ENCODE measurements around the gene ATAT1. TPM values are rescaled to one million over a fixed set of nuclear protein-coding genes. Genes with fewer than 3 reads are reported as not detected.
A peak's percentile ranks its signal among the peaks of the same experiment; 100 is the strongest.
"Not testable (repeated sequence)": the region's sequence is repeated elsewhere in the genome, so short reads cannot be mapped to it uniquely, and the experiment has no call there.

Gene ATAT1
- total RNA-seq, 1 experiment from 2014 or later: 0.16 TPM

DNA sequence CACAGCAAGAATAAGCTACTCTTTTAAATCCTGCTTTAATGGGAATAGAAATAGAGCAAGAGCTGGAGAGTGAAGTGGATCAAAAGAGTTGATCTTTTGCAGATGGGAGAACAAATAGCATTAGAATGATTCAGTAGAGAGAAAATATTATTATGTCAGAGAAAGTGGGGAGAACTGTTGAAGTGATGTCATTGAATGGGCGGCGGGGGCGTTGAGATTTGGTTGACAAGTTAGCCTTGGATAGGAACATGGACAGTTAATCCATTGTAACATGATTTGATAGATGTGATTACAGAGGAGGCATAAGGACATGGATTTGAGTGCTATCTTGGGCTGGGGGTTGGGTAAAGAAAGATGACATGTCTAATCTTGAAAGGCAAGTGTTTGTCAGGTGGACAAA lies 9.2 kb downstream of the ATAT1 start:
- no peaks in the 10 kb centered on the region for H3K27me3 ChIP-seq
- H3K36me3 ChIP-seq: no peaks in the 10 kb centered on the region
- no peaks in the 10 kb centered on the region for H3K9me3 ChIP-seq
- H3K4me3 ChIP-seq: no peak overlapping the region
- no peak for DNase-seq

DNA sequence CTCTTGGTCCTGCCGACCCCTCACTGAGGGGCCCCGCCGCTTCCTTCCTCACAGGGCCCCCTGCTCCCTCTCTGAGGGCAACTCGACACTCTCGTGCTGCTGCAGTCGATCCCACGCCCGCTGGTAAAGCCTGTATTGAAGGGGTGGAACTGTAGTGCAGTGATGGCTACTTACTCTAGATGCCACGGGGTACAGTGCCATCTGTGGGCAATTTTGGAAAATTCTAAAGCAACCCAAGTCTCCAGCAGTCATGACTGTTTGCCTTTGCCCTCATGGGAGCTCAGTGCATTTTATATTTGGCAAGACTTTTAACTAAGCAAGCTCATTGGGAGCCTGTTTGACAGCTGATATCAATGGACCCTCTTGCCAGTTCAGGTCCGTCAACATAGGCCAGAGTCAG lies 13.8 kb downstream of the ATAT1 start:
- Histone ChIP-seq H3K9me3 (no peaks in the 10 kb centered on the region), H3K36me3 (no peaks in the 10 kb centered on the region), H3K27me3 (no peaks in the 10 kb centered on the region), H3K4me3 (no peak overlapping the region)
- DNase-seq: no peak

DNA sequence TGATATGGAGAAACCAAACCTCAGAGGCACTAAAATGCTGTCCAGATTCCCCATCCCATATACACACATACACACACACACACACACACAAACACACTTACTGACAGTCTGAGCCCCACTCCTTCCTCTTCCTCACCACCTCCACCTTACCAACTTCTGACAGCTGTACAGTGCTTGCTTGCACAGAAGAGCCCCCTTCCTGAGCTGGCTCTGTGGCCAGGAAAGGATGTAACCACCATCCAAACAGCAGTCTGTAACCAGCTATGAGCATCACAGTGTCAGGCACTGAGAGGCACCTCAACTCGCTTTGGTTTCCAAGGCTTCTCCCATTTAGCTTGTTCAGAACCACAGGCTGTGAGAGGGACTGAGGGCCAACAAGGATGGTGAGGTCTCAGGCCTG lies 14.4 kb downstream of the ATAT1 start:
- H3K36me3 ChIP-seq: no peaks in the 10 kb centered on the region; the same call in 1 of the 2 replicates
- no peak overlapping the region for H3K4me3 ChIP-seq
- H3K27me3 ChIP-seq: no peaks in the 10 kb centered on the region
- H3K9me3 ChIP-seq: no peaks in the 10 kb centered on the region
- no peak for DNase-seq

DNA sequence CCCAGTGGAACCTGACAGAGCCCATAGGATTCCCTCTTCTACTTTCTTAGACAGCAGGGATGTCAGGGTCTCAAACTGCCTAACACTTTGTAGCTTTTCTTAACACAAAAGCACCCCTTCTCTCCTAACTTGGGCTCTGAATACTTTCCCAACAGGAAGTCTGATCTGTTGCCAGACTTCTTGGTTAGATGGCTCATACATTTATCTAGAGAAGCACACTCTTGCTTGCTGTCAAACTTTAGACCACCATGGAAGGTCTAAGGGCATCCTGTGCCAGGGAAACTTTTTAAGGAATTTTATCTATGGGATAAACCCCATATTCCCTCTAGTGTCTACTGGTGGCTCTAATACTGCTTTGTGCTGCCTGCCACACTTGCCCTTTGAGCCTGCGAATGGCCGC lies 17.0 kb downstream of the ATAT1 start:
- H3K4me3 ChIP-seq: no peak overlapping the region
- no peaks in the 10 kb centered on the region for H3K27me3 ChIP-seq
- DNase-seq: no peak

DNA sequence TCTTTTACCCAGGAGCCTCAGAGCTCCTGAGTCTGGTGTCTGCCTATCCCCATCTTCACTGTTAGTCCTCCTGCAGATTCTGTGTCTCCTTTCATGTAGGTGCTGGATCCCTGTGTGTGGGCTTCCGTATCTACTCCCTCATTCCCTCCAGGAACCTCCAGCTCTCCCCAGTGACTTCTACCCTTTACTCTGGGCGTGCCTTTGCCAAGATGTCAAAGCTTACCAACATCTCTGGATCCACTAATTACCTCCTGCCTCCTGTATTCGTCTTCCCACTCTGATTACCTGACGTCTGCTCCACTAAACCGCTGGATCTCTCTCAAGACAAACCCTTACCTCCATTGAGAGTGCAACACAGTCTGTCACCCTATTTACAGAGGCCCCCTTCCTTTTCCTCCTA lies 18.1 kb downstream of the ATAT1 start:
- no peaks in the 10 kb centered on the region for H3K27me3 ChIP-seq

More for the DNA sequence above, 17.0 kb downstream of the ATAT1 start:
- H3K9me3 ChIP-seq: no peaks in the 10 kb centered on the region
- H3K36me3 ChIP-seq: no peaks in the 10 kb centered on the region; the same call in 1 of the 2 replicates

DNA sequence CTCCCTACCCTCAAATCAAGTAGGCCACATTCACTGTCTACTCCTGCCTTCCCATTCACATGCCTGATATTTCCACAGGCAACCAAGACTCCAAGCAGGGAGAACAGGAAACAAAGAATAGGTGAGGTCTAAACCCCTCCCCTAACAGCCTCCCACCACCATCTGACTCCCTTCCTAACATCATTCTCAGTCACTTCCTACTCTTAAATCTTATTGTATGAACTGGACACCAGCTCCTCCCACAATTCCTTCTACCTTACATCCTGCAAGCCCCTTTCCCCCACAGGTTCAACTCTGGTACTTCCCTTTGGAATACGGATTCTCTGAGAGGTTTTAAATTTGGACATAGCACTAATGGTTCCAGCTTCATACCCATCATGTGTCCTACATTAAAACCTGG lies 19.3 kb downstream of the ATAT1 start:
- H3K36me3 ChIP-seq: peaks cover 5% of the 10 kb centered on the region
- H3K9me3 ChIP-seq: no peaks in the 10 kb centered on the region
- H3K4me3 ChIP-seq: no peak overlapping the region
- DNase-seq: no peak
- H3K27me3 ChIP-seq: no peaks in the 10 kb centered on the region

More for the DNA sequence above, 18.1 kb downstream of the ATAT1 start:
- Histone ChIP-seq H3K36me3 (peaks cover under 1% of the 10 kb centered on the region; the same call in 1 of the 2 replicates), H3K9me3 (no peaks in the 10 kb centered on the region), H3K4me3 (no peak overlapping the region)
- no peak for DNase-seq

DNA sequence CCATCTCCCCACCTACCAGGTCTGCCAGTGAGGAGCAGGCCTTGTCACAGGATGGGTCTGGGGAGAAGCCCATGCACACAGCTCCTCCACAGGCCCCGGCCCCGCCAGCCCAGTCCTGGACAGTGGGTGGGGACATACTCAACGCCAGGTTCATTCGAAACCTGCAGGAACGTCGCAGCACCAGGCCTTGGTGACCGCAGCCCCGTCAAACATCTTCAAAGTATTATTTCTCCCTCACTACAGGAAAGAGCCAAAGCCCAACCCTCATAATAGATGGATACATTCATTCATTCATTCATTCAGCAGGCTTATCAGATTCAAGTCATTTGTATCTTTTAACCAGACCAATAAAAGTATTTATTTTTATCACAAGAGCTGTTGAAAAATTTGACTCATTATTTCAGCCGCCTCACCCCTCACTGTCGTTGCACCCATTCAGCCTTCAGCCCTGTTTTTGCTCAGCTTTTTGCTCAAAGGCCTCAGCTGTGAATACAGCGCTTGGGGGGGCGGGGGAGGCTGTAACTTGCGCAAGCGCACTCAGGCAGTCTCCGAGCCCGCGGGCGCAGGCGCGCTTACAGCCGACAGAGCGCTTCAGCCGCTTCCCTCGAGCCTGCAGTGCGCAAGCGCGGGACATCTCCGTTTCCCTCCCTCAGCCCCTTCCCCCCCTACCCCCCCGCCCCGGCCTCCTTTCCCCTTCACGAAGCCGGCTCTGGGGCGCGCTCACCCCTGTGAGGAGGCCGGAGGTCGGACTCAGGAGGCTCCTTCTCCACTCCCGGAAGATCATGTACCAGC lies 20.0 kb downstream of the ATAT1 start, which contains the start of gene C6orf136:
C6orf136 (plus strand) TSS at position 684 of the 792 bp plus-strand sequence; CDS start at position 783, 99 bp downstream.
- DNase-seq: peak; percentile 84
- H3K27me3 ChIP-seq: no peaks in the 10 kb centered on the region
- no peaks in the 10 kb centered on the region for H3K9me3 ChIP-seq
- H3K4me3 ChIP-seq: peak within 1 kb of the TSS; percentile 82
- peaks cover 7% of the 10 kb centered on the region for H3K36me3 ChIP-seq

DNA sequence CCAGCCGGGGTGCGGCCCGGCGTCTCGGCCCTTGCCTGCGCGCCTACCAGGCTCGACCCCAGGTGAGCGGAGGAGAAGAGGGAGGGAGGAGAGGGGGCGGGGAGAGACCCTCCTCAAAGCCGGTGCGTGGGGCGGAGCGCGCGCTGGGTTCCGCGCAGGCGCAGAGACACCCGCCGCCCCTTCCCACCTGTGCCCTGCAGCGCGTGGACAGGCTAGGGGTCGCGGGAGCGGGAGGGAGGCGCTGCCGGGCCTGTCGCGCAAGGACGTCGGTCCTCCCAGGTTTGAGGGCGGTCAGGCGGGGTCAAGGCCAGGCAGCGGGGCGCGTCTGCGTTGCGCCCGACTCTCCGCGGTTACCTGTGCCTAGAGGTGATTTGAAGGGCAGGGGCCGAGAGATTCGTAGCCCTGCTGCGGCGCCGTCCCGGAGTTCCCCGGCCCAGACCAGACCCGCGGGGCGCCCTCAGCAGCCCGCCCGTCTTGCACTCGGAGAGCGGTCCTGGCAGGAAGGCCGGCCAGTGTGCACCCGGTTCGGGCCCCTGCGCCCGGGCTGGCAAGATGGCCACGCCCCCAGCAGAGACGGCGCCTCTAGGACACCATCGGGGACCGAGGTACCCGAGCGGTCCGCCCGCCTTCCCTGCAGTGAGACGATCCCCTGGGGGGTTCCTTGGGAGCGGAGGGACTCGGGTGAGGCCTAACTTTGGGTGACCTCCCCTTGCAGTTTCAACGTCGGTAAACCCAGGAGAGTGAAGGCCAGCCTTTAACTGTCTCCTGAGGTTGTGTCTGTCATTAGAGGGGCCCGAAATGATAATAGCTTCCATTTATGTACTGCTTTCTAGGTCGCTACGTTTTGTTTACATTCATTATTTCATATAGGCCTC lies 20.8 kb downstream of the ATAT1 start:
- Histone ChIP-seq H3K27me3 (no peaks in the 10 kb centered on the region), H3K36me3 (peaks cover 11% of the 10 kb centered on the region), H3K9me3 (no peaks in the 10 kb centered on the region), H3K4me3 (peak overlapping the region; percentile 82)
- peak; percentile 63 for DNase-seq

DNA sequence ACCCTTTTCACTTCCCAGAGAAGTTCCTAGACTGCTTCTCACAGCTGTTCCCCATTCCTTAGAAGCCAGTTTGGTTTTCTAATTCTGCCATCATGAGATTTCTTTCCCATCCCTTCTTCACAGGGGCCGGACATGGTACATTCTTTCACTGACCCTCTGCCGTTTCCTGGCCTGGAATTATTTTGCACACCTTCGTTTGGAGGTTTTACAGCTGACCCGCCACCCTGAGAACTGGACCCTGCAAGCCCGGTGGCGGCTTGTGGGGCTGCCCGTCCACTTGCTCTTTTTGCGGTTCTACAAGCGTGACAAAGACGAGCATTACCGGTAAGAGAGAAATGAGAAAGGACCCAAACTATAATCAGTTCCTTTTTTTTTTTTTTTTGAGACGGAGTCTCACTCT lies 24.5 kb downstream of the ATAT1 start:
- Histone ChIP-seq H3K27me3 (no peaks in the 10 kb centered on the region), H3K4me3 (no peak overlapping the region), H3K36me3 (peaks cover 15% of the 10 kb centered on the region), H3K9me3 (no peaks in the 10 kb centered on the region)
- DNase-seq: no peak

DNA sequence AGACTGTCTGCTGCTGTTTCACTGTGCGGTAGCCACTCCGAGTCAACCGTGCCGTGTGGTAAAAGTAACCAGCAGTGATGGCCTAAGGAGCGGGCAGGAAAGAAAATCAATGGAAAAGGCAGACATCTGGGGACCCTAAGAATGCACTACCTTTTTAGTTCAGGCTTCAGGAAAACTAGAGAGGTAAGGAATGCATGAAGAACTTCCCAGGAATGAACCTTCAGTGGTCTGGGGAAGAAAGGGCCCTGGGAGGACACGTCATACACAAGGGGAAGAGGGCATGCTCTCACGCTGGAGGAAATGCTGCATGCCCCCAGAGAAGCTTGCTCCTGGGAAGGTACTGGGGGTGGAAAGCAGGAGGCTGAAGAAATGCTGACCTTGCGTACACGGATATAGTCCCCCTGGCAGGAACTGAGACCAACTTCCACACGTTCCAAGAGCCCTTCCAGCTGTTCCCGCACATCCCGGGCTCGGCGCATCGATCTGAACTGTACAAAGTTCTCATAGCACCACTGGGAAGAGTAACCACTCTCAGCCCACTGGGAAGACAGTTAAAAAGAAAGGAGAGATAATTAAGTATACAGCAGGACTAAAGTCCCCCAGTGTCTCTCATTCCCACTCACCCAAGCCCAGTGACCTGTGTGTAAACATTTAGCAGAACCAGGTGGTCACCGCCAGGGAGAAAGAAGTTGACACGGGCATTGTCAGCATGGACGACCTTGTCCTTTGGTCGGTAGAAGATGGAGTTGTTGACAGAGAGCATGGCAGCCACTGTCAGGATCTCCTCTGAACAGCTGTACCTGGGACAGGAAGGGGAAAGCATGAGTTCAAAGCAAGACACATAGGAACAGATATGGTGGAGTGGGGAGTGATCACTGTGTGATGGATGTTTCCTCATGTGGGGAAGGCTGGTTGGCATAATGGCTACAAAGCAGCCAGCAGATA lies 28.4 kb downstream of the ATAT1 start:
- Histone ChIP-seq H3K9me3 (no peaks in the 10 kb centered on the region), H3K27me3 (no peaks in the 10 kb centered on the region), H3K36me3 (peaks cover 12% of the 10 kb centered on the region), H3K4me3 (no peak overlapping the region)
- DNase-seq: no peak

DNA sequence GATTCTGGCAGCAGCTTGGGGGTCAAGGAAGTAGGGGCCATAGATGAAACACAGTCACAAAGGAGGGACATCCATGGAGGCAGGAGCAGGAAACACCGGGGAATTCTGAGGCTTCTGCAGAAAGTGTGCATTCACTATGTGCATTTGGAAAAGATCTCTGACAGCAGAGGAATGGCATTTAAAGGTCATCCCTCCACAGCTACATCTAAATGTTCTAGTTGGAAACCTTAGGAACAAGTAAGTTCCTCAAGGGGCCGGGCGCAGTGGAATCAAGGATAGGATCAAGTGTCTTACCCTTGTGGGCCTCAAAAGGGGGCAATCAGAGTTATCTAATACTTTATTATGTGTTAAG lies 29.0 kb downstream of the ATAT1 start:
- H3K9me3 ChIP-seq: no peaks in the 10 kb centered on the region
- H3K4me3 ChIP-seq: no peak overlapping the region
- no peaks in the 10 kb centered on the region for H3K27me3 ChIP-seq
- DNase-seq: no peak
- peaks cover 12% of the 10 kb centered on the region; the same call in 1 of the 2 replicates for H3K36me3 ChIP-seq

DNA sequence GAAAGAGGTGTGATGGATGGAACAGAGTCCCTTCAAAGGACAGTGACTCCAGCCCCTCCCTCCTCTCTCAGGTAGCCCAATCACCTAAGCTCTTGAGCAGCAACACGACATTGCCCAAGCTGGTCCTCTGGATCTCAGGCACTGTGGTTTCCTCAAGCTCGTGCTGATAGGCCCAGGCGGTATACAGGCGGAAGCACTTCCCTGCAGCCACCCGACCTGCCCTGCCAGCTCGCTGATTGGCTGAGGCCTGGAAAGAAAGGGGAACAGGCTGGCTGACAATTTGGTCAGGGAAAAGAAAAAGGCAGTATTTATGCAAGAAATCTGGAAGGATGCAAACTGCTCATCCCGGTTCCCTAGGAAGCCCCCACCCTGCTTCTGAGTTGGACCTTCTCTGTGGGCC lies 29.8 kb downstream of the ATAT1 start:
- Histone ChIP-seq H3K4me3 (no peak overlapping the region), H3K9me3 (no peaks in the 10 kb centered on the region), H3K36me3 (peaks cover 8% of the 10 kb centered on the region; the same call in 1 of the 2 replicates), H3K27me3 (no peaks in the 10 kb centered on the region)
- no peak for DNase-seq

DNA sequence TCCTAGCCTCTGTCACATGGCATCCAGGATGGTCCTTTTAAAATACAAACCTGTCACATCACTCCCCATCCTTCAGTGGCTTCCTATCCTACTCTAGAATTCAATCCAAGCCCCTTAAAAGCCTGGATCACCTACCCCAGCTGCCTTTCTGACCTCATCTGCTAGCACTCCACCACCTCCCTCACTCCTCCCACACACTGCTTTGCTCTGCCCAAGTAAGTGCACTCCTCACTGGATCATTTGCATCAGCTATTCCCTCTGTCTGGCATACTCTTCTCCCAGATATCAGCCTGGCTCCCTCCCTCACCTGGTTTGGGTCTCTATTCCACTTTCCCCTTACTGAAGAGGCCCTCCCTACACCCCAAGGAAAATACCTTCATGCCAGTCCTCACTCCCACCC lies 30.8 kb downstream of the ATAT1 start:
- no peaks in the 10 kb centered on the region for H3K27me3 ChIP-seq

DNA sequence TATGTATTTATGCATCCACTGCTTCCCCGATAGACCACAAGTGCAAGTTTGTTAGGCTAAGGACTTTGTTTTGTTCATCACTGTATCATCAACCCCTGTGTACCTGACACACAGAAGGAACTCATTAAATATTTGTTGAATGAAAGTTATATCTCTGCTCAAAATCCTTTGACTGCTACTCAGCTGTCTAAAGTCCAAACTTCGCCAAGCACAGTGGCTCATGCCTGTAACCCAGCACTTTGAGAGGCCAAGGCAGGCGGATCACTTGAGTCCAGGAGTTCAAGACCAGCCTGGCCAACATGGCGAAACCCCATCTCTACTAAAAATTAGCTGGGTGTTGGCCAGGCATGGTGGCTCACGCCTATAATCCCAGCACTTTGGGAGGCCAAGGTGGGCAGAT lies 31.2 kb downstream of the ATAT1 start:
- H3K9me3 ChIP-seq, DNase-seq, H3K4me3 ChIP-seq, H3K27me3 ChIP-seq, H3K36me3 ChIP-seq: not testable (repeated sequence)

More for the DNA sequence above, 30.8 kb downstream of the ATAT1 start:
- H3K36me3 ChIP-seq: peaks cover 6% of the 10 kb centered on the region; the same call in 1 of the 2 replicates
- no peak for DNase-seq
- H3K9me3 ChIP-seq: no peaks in the 10 kb centered on the region
- no peak overlapping the region for H3K4me3 ChIP-seq

DNA sequence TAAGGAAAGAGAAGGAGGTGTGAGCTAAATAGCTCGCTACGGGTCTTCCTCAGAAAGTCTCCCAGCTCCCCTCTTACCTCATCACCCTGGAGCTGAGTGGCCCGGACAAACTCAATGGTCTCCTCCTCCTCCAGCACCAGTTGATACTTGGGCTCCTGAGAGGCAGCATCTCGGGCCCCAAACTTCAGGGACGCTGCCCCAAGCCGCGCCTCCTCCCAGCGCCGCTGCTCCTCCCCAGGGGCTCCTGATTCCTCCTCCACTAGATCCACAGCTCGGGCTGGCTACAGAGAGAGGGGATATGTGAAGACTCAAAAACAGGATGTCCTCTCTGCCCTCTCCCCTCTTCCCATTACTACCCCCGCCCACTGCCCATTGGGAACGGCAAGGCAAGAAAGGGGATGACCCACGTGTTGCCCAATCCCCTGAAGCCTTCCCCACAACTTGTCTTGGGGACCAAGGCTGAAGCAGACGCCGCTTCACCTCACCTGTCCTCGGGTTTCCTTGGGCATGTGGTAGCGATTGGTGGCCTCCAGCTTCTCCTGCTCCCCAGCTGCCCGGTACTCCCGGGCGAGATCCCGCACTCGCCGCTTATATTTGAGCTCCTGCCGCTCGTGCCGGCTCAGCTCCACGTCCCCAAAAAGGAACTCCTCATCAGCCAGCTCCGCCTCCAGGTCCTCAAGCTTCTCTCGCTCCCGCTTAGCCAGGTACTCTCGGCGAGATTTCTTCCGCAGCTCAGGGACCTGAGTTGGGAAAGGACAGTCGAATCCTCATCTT lies 38.5 kb downstream of the ATAT1 start:
- DNase-seq: no peak
- no peak overlapping the region for H3K4me3 ChIP-seq
- H3K9me3 ChIP-seq: no peaks in the 10 kb centered on the region
- peaks cover 10% of the 10 kb centered on the region for H3K36me3 ChIP-seq
- no peaks in the 10 kb centered on the region for H3K27me3 ChIP-seq

DNA sequence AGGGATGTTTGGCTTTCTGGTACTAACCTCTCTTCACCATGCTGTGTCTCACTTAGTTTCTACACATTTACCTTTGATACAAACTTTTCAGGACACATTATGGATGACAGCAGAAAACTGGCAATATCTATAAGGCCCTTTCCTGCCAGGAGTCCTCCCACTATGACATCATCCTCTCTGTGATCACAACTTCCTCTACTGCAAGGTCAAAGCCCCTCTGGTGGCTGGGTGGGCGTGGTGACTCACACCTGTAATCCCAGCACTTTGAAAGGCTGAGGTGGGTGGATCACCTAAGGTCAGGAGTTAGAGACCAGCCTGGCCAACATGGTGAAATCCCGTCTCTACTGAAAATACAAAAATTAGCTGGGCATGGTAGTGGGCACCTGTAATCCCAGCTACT lies 39.6 kb downstream of the ATAT1 start:
- H3K27me3 ChIP-seq, H3K4me3 ChIP-seq, H3K9me3 ChIP-seq: not testable (repeated sequence)
- DNase-seq: peak; percentile 38
- peaks cover 13% of the 10 kb centered on the region for H3K36me3 ChIP-seq

Data from MG63 (cell line).